Psoas muscle (tissue), 8 donors: ENCODE measurements around the gene BMP6. TPM values are rescaled to one million over a fixed set of nuclear protein-coding genes. Genes with fewer than 3 reads are reported as not detected.

ENCODE experiments used
- ATAC-seq, 4 donors: fragments of 200-7000 bp; cut with Tn5 transposase; one replicate each; pipeline ENCODE4 v1.9.1; 2020; ENCODE audit warnings: moderate library complexity in 3 of 4, mild to moderate bottlenecking in 2 of 4
- DNase-seq, 2 donors: peaks; one replicate each; pipeline ENCODE4 v3.0.0-alpha.2; 2020
- H3K27ac ChIP-seq: fragments of 200-600 bp; one replicate; pipeline ENCODE4 v1.8.0; 2022
- H3K27me3 ChIP-seq, 3 donors: fragments of 200-600 bp in 1 of 3; one replicate each; pipeline versions ENCODE4 v1.6.1 to v1.8.0; 2013 to 2022; ENCODE audit warnings: low read length in 2 of 3, mild to moderate bottlenecking in 2 of 3, moderate library complexity in 1 of 3; ENCODE audit not compliant: insufficient read depth in 3 of 3
- H3K36me3 ChIP-seq, 2 donors: fragments of 200-600 bp in 1 of 2; one replicate each; pipeline versions ENCODE4 v1.6.1 to v1.8.0; 2013 to 2022; ENCODE audit warnings: low read depth in 1 of 2, mild to moderate bottlenecking in 1 of 2, moderate library complexity in 1 of 2; ENCODE audit not compliant: insufficient read depth in 1 of 2
- H3K4me1 ChIP-seq: fragments of 200-600 bp; one replicate; pipeline ENCODE4 v1.8.0; 2022
- H3K4me3 ChIP-seq: fragments of 200-600 bp; one replicate; pipeline ENCODE4 v1.8.0; 2022; ENCODE audit warnings: mild to moderate bottlenecking
- H3K9me3 ChIP-seq: fragments of 200-600 bp; one replicate; pipeline ENCODE4 v1.8.0; 2022
- CTCF ChIP-seq: fragments of 200-600 bp; IDR thresholded peaks from one replicate; pipeline ENCODE4 v1.8.0; 2022; ENCODE audit warnings: antibody characterized with exemption
- WGBS, 3 donors: extraction: QIAGEN DNeasy Blood & Tissue Kit; methylation state at CpG; one replicate each; pipeline versions ENCODE4 v1.1.6 to v1.1.7; 2013; 5-methylcytosine and 5-hydroxymethylcytosine counted together
- intact Hi-C, 2 donors: fragments of 100-400 bp; cut with DNase I; formaldehyde crosslinking; loops; one replicate each; pipeline versions ENCODE4 v1.11.0 to v1.14.2; 2022
- polyA plus RNA-seq, 3 donors: library from polyadenylated mRNA; stranded (reverse); fragments of 200-250 nt; gene quantifications; one replicate each; pipeline ENCODE4 v1.2.3, GENCODE V29; 2013
- total RNA-seq, 4 donors: library from RNA; stranded (reverse); fragmentation: NEBNext Ultra II Directional in 2 of 4; extraction: Animal tissue kit (Norgen Biotek cat#: 25700) in 2 of 4; gene quantifications; one replicate each; pipeline versions ENCODE4 v1.2.1 to v1.2.4, GENCODE V29; 2021 to 2023
- donor health status: healthy with polysubstance abuse.
- donor health status: DM: no; HTN: no; CAD: no; lungs with moderate emphysema.
- donor health status: Bipolar disorder and iron deficiency.
- donor health status: healthy.
- donor health status: DM: yes; HTN: yes; CAD: no.
- donor health status: DM: no; HTN: no; CAD: no.
- donor health status: DM: no; HTN: no; CAD: no.
- donor health status: DM: yes; HTN: yes; CAD: no.

BMP6 gene
- total and polyA plus RNA-seq, 7 donors = 0.96 to 4.9 (median 3.4) TPM

- no peak for TF ChIP-seq CTCF
- DNase-seq (no peak), ATAC-seq (no peak)
- 82 to 88% (median 86%) methylated on average over 13 of the region's 13 CpGs for WGBS, 3 donors
- Histone ChIP-seq H3K4me3 (no peak overlapping the region), H3K36me3 (peaks cover 7 to 65% of the 10 kb centered on the region in 2 donors), H3K27me3 (no peaks in the 10 kb centered on the region), H3K27ac (no peak overlapping the region), H3K4me1 (no peaks in the 10 kb centered on the region), H3K9me3 (no peaks in the 10 kb centered on the region)
- intact Hi-C loops = no loop called here
These were observed 154.2 kb downstream of the BMP6 start for GRCh38 chr6:7879980-7880717.

GRCh38 chr6:7880718-7881107, 154.8 kb downstream of the BMP6 start:
- H3K36me3 ChIP-seq = peaks cover 7 to 70% of the 10 kb centered on the region in 2 donors
- H3K27me3 ChIP-seq = no peaks in the 10 kb centered on the region
- 90 to 95% (median 92%) methylated on average over 9 of the region's 9 CpGs for WGBS, 3 donors
- ATAC-seq (no peak), DNase-seq (no peak)
- no peak overlapping the region for H3K27ac ChIP-seq
- TF ChIP-seq CTCF = no peak
- intact Hi-C loops = no loop called here
- no peaks in the 10 kb centered on the region for H3K4me1 ChIP-seq
- no peaks in the 10 kb centered on the region for H3K9me3 ChIP-seq
- H3K4me3 ChIP-seq = no peak overlapping the region

- TF ChIP-seq CTCF = no peak
- Histone ChIP-seq H3K9me3 (no peaks in the 10 kb centered on the region), H3K4me3 (no peak overlapping the region), H3K4me1 (no peaks in the 10 kb centered on the region), H3K36me3 (peaks cover 11 to 83% of the 10 kb centered on the region in 2 donors), H3K27ac (no peak overlapping the region), H3K27me3 (no peaks in the 10 kb centered on the region)
- WGBS, 3 donors = 83 to 88% (median 83%) methylated on average over 8 of the region's 8 CpGs
- DNase-seq (no peak), ATAC-seq (no peak)
- intact Hi-C loops = no loop called here
These were observed 156.0 kb downstream of the BMP6 start for GRCh38 chr6:7881765-7882500.

- Histone ChIP-seq H3K4me3 (no peak overlapping the region), H3K4me1 (no peaks in the 10 kb centered on the region), H3K9me3 (no peaks in the 10 kb centered on the region), H3K36me3 (peaks cover 11 to 90% of the 10 kb centered on the region in 2 donors), H3K27ac (no peak overlapping the region), H3K27me3 (no peaks in the 10 kb centered on the region)
- no peak for DNase-seq
- no peak for TF ChIP-seq CTCF
- no peak for ATAC-seq
- intact Hi-C loops = no loop called here
- 92 to 94% (median 92%) methylated on average over 19 of the region's 19 CpGs for WGBS, 3 donors
These were observed 156.8 kb downstream of the BMP6 start for GRCh38 chr6:7882505-7883257.
